ENCODE data around the gene LTBP2. TPM values are rescaled to one million over a fixed set of nuclear protein-coding genes. Genes with fewer than 3 reads are reported as not detected.

LTBP2 gene
- total and polyA plus RNA-seq, 2 of the 13 experiments (the other 11 are each of a cell fraction or from before 2014, with no cell fraction given) = 0.20 to 0.41 TPM

DNA sequence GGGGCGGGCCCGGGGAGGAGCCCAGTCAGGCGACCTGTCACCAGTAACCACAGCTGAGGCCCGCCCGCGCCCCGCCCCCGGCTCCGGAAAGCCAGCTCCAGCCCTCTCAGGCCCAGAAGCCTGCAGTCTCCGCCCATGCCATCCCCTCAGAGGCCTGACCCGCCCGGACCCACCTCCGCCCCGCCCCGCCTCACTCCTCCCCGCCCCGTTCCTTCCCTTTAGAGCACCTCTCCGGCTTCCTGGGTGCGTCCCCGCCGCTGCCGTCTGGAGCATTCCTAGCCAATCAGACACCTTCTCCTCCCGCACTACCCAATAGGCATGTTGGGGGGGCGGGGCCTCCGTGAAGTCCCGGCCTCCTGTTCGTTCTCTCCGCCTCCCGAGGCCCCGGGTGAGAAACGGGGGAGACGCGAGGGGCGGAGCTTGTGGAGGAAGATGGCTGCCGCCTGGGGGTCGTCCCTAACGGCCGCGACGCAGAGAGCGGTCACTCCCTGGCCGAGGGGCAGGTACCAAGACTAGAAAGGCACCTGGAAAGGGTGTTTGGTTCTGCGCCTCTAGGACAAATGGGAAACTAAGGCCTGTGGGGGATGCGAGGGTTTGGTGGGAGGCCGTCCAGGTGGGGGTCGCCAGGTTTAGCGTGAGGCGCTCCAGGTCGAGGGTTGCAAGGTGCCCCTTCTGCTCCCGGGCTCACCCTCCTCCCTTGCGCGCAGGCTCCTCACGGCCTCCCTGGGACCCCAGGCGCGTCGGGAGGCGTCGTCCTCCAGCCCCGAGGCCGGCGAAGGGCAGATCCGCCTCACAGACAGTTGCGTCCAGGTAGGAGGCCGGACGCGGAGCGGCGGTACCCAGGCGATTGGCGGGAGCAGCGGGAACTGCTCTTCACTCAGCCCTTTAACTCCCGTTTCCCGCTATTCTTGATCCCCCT, 118.4 kb downstream of the LTBP2 start, which contains the start of gene ISCA2 (continued):
- peak; percentile 69 for TF ChIP-seq ZNF777 (CRISPR knock-in tag; IDR thresholded peaks at IDR 0.05)
- no peak for TF ChIP-seq HDAC6 (IDR thresholded peaks at IDR 0.05; ENCODE audit: low read depth, low read length)
- TF ChIP-seq, protein P1, sequence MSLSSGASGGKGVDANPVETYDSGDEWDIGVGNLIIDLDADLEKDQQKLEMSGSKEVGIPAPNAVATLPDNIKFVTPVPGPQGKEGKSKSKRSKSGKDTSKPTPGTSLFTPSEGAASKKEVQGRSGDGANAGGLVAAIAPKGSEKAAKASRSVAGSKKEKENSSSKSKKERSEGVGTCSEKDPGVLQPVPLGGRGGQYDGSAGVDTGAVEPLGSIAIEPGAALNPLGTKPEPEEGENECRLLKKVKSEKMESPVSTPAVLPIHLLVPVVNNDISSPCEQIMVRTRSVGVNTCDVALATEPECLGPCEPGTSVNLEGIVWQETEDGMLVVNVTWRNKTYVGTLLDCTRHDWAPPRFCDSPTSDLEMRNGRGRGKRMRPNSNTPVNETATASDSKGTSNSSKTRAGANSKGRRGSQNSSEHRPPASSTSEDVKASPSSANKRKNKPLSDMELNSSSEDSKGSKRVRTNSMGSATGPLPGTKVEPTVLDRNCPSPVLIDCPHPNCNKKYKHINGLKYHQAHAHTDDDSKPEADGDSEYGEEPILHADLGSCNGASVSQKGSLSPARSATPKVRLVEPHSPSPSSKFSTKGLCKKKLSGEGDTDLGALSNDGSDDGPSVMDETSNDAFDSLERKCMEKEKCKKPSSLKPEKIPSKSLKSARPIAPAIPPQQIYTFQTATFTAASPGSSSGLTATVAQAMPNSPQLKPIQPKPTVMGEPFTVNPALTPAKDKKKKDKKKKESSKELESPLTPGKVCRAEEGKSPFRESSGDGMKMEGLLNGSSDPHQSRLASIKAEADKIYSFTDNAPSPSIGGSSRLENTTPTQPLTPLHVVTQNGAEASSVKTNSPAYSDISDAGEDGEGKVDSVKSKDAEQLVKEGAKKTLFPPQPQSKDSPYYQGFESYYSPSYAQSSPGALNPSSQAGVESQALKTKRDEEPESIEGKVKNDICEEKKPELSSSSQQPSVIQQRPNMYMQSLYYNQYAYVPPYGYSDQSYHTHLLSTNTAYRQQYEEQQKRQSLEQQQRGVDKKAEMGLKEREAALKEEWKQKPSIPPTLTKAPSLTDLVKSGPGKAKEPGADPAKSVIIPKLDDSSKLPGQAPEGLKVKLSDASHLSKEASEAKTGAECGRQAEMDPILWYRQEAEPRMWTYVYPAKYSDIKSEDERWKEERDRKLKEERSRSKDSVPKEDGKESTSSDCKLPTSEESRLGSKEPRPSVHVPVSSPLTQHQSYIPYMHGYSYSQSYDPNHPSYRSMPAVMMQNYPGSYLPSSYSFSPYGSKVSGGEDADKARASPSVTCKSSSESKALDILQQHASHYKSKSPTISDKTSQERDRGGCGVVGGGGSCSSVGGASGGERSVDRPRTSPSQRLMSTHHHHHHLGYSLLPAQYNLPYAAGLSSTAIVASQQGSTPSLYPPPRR (CRISPR knock-in tag; IDR thresholded peaks at IDR 0.05; ENCODE audit: borderline replicate concordance) = peak; percentile 40; the same call in 1 of the 2 replicates
- peak; percentile 93 for TF ChIP-seq SP4 (CRISPR knock-in tag; IDR thresholded peaks at IDR 0.05)
- TF ChIP-seq TARDBP (CRISPR knock-in tag; IDR thresholded peaks at IDR 0.05) = peak; percentile 52; the same call in 1 of the 2 replicates
- TF ChIP-seq EED (CRISPR knock-in tag; IDR thresholded peaks at IDR 0.05) = 0 out of 2 replicates have a peak, but pooled peaks have one; percentile 59
- TF ChIP-seq SP2 (CRISPR knock-in tag; IDR thresholded peaks at IDR 0.05) = peak; percentile 87
- TF ChIP-seq, protein P2, sequence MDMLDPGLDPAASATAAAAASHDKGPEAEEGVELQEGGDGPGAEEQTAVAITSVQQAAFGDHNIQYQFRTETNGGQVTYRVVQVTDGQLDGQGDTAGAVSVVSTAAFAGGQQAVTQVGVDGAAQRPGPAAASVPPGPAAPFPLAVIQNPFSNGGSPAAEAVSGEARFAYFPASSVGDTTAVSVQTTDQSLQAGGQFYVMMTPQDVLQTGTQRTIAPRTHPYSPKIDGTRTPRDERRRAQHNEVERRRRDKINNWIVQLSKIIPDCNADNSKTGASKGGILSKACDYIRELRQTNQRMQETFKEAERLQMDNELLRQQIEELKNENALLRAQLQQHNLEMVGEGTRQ (IDR thresholded peaks at IDR 0.05; ENCODE audit: low read depth, low read length) = no peak
- TF ChIP-seq, protein P2 (CRISPR knock-in tag; IDR thresholded peaks at IDR 0.05; ENCODE audit: borderline replicate concordance) = 0 out of 2 replicates have a peak, but pooled peaks have one; percentile 13
- TF ChIP-seq ESRRA (CRISPR knock-in tag; IDR thresholded peaks at IDR 0.05; ENCODE audit: low read depth) = no peak
- TF ChIP-seq BRD4 (CRISPR knock-in tag; IDR thresholded peaks at IDR 0.05) = peak; percentile 53; the same call in 1 of the 2 replicates
- TF ChIP-seq SPEN (CRISPR knock-in tag; IDR thresholded peaks at IDR 0.05; ENCODE audit: low read depth) = peak; percentile 54
- TF ChIP-seq POLR2G (IDR thresholded peaks at IDR 0.05; ENCODE audit: low read depth, low read length) = peak; percentile 82
- peak; percentile 55; the same call in 1 of the 2 replicates for TF ChIP-seq MYC (CRISPR knock-in tag; IDR thresholded peaks at IDR 0.05; ENCODE audit: borderline replicate concordance)
- TF ChIP-seq ZNF160 (CRISPR knock-in tag; IDR thresholded peaks at IDR 0.05) = peak; percentile 57; the same call in 1 of the 2 replicates
- 0 out of 2 replicates have a peak, but pooled peaks have one; percentile 63 for TF ChIP-seq ZFP82 (CRISPR knock-in tag; IDR thresholded peaks at IDR 0.05; ENCODE audit: borderline replicate concordance)
- 0 out of 2 replicates have a peak, but pooled peaks have one; percentile 20 for TF ChIP-seq MXD4 (CRISPR knock-in tag; IDR thresholded peaks at IDR 0.05)
- TF ChIP-seq ATF7-NPFF (CRISPR knock-in tag; IDR thresholded peaks at IDR 0.05; ENCODE audit: low read depth) = peak; percentile 60; the same call in 1 of the 2 replicates
- TF ChIP-seq KDM5B (CRISPR knock-in tag; IDR thresholded peaks at IDR 0.05; ENCODE audit: borderline replicate concordance) = peak; percentile 22; the same call in 1 of the 2 replicates
- TF ChIP-seq ZNF660 (CRISPR knock-in tag; IDR thresholded peaks at IDR 0.05; ENCODE audit: borderline replicate concordance, low read depth) = no peak
- no peak for TF ChIP-seq FLYWCH1 (CRISPR knock-in tag; IDR thresholded peaks at IDR 0.05)
- TF ChIP-seq ZNF317 (CRISPR knock-in tag; IDR thresholded peaks at IDR 0.05) = 0 out of 2 replicates have a peak, but pooled peaks have one; percentile 38
- TF ChIP-seq ELF1 (CRISPR knock-in tag; IDR thresholded peaks at IDR 0.05) = peak; percentile 74

Measured in HepG2 (cell line).